K562 (cell line): ENCODE results near the gene COQ10B. TPM values are rescaled to one million over a fixed set of nuclear protein-coding genes. Genes with fewer than 3 reads are reported as not detected.

Experiments
- ATF1 ChIP-seq, 2 experiments: fragments of 450-650 bp in 1 of 2; IDR thresholded peaks; 2 replicates each; pipeline ENCODE4 v1.6.1; 2016; ENCODE audit warnings: missing compliant biosample characterization in 1 of 2, missing genetic modification characterization in 1 of 2
- CBFA2T3 ChIP-seq: fragments of 450-650 bp; IDR thresholded peaks from 2 replicates; pipeline ENCODE4 v1.6.1; 2017
- CREB1 ChIP-seq, 2 experiments: sonication (generic) in 1 of 2; formaldehyde crosslinking in 1 of 2; IDR thresholded peaks; 2 replicates each; pipeline versions ENCODE4 v1.6.1 to v1.8.0; 2012 to 2022; ENCODE audit warnings: inconsistent platforms in 1 of 2, mild to moderate bottlenecking in 1 of 2, missing genetic modification reagents in 1 of 2, moderate library complexity in 1 of 2
- GABPA ChIP-seq: fragments of 200-800 bp; sonication (Bioruptor generic); conservative IDR thresholded peaks from 2 replicates; pipeline ENCODE4 v1.6.1; 2016; ENCODE audit warnings: low read depth, missing genetic modification characterization, missing compliant biosample characterization
- HLTF ChIP-seq: fragments of 450-650 bp; IDR thresholded peaks from 2 replicates; pipeline ENCODE4 v1.6.1; 2016
- HMGN3 ChIP-seq: IDR thresholded peaks from 2 replicates; pipeline ENCODE4 v1.6.1; 2011; ENCODE audit warnings: borderline replicate concordance, low read depth, mild to moderate bottlenecking, mixed read lengths, low read length; ENCODE audit not compliant: insufficient read length; ENCODE audit errors: extremely low read depth
- HOMEZ ChIP-seq: fragments of 250-450 bp; sonication (Bioruptor Pico); IDR thresholded peaks from 2 replicates; pipeline ENCODE4 v1.4.0; 2020; ENCODE audit warnings: mild to moderate bottlenecking, moderate library complexity
- KDM2B ChIP-seq: fragments of 250-450 bp; sonication (Bioruptor Pico); IDR thresholded peaks from 2 replicates; pipeline ENCODE4 v1.8.0; 2021; ENCODE audit warnings: mild to moderate bottlenecking, moderate library complexity
- KLF16 ChIP-seq: IDR thresholded peaks from 2 replicates; pipeline ENCODE4 v1.6.1; 2016; ENCODE audit warnings: antibody characterized with exemption
- MLX ChIP-seq, 2 experiments: fragments of 450-650 bp in 1 of 2; sonication (generic) in 1 of 2; formaldehyde crosslinking; conservative IDR thresholded peaks; 2 replicates each; pipeline versions ENCODE4 v1.4.0 to v1.8.1; 2020 to 2022; ENCODE audit warnings: mild to moderate bottlenecking in 1 of 2, missing genetic modification reagents in 1 of 2
- MTA2 ChIP-seq: fragments of 450-650 bp; IDR thresholded peaks from 2 replicates; pipeline ENCODE4 v1.6.1; 2016; ENCODE audit warnings: low read depth
- NR1H2 ChIP-seq: sonication (generic); formaldehyde crosslinking; IDR thresholded peaks from 2 replicates; pipeline ENCODE4 v1.4.0; 2020; ENCODE audit warnings: mild to moderate bottlenecking, missing genetic modification reagents
- PCBP1 ChIP-seq: fragments of 200-400 bp; formaldehyde crosslinking; IDR thresholded peaks from 2 replicates; pipeline ENCODE4 v1.6.1; 2018; ENCODE audit warnings: mild to moderate bottlenecking, low read depth, low read length; ENCODE audit not compliant: poor library complexity, severe bottlenecking
- POLR3G ChIP-seq: IDR thresholded peaks from 2 replicates; pipeline ENCODE4 v1.6.1; 2011; ENCODE audit not compliant: insufficient read length, insufficient replicate concordance; ENCODE audit errors: extremely low read depth
- RBM17 ChIP-seq: fragments of 200-400 bp; formaldehyde crosslinking; IDR thresholded peaks from 2 replicates; pipeline ENCODE4 v1.6.1; 2017; ENCODE audit warnings: low read depth, mild to moderate bottlenecking, low read length, borderline replicate concordance
- SRF ChIP-seq, 2 experiments: fragments of 250-450, 450-650 bp in 1 of 2; sonication (Bioruptor Pico) in 1 of 2; sonication (generic) in 1 of 2; formaldehyde crosslinking; IDR thresholded peaks; 2 replicates each; pipeline versions ENCODE4 v1.5.0 to v1.5.1; 2020 to 2022; ENCODE audit warnings: mild to moderate bottlenecking in 1 of 2, missing genetic modification reagents in 1 of 2
- TCFL5 ChIP-seq: fragments of 250-450 bp; sonication (Bioruptor Pico); conservative IDR thresholded peaks from 2 replicates; pipeline ENCODE4 v1.6.1; 2021; ENCODE audit warnings: mild to moderate bottlenecking, moderate library complexity, matching md5 sums
- TGIF2 ChIP-seq: sonication (generic); formaldehyde crosslinking; IDR thresholded peaks from 2 replicates; pipeline ENCODE4 v1.8.1; 2022; ENCODE audit warnings: mild to moderate bottlenecking, missing genetic modification reagents, moderate library complexity
- U2AF1 ChIP-seq: fragments of 200-400 bp; formaldehyde crosslinking; optimal IDR thresholded peaks from 2 replicates; pipeline ENCODE3; 2017; ENCODE audit warnings: mild to moderate bottlenecking, low read depth, low read length, moderate library complexity
- ZBTB9 ChIP-seq: fragments of 450-650 bp; formaldehyde crosslinking; IDR thresholded peaks from 2 replicates; pipeline ENCODE4 v1.4.0; 2020; ENCODE audit warnings: mild to moderate bottlenecking, moderate library complexity
- ZFP1 ChIP-seq: fragments of 450-650 bp; formaldehyde crosslinking; IDR thresholded peaks from 2 replicates; pipeline ENCODE4 v1.4.0; 2020; ENCODE audit warnings: mild to moderate bottlenecking, mixed read lengths
- ZNF197 ChIP-seq: fragments of 200-800 bp; sonication (Bioruptor generic); IDR thresholded peaks from 2 replicates; pipeline ENCODE4 v1.6.1; 2016; ENCODE audit warnings: low read depth, missing genetic modification characterization, missing compliant biosample characterization
- ZNF24 ChIP-seq: fragments of 450-650 bp; IDR thresholded peaks from 2 replicates; pipeline ENCODE4 v1.6.1; 2016
- ZNF583 ChIP-seq: fragments of 250-450 bp; sonication (Bioruptor Pico); IDR thresholded peaks from 2 replicates; pipeline ENCODE4 v1.4.0; 2020
- ZNF707 ChIP-seq: fragments of 250-450 bp; sonication (Bioruptor Pico); conservative IDR thresholded peaks from 2 replicates; pipeline ENCODE4 v1.8.0; 2022; ENCODE audit warnings: inconsistent platforms, mild to moderate bottlenecking, moderate library complexity
- ZNF79 ChIP-seq: fragments of 250-450 bp; sonication (Bioruptor Pico); IDR thresholded peaks from 2 replicates; pipeline ENCODE4 v1.4.0; 2020; ENCODE audit warnings: low read depth, mild to moderate bottlenecking, moderate library complexity
- polyA plus RNA-seq, 8 experiments: library from polyadenylated mRNA; depleted of rRNA in 4 of 8; stranded (reverse) in 5 of 8; unstranded in 3 of 8; fragments of >200 nt; fragmentation: Nextera tagmentation in 2 of 8; fragmentation: Illumina TruSeq in 1 of 8; extraction: Ambion mirVana in 2 of 8; extraction: Trizol in 1 of 8; gene quantifications; 2 replicates each; pipeline versions ENCODE4 v1.2.1 to v1.2.3, GENCODE V29; 2011 to 2014; ENCODE audit warnings: inconsistent platforms in 1 of 8, missing spikeins in 1 of 8
- total RNA-seq, 7 experiments: library from RNA; depleted of rRNA in 6 of 7; stranded (reverse); fragments of >200 nt in 6 of 7; fragmentation: Illumina TruSeq in 2 of 7; extraction: Trizol in 2 of 7; gene quantifications; 2 replicates each; pipeline versions ENCODE4 v1.2.1 to v1.2.3, GENCODE V29; 2011 to 2021; ENCODE audit warnings: low replicate concordance in 1 of 7

Gene COQ10B
- total and polyA plus RNA-seq, 9 of the 15 experiments (the other 6 are each of a cell fraction or from before 2014, with no cell fraction given) = 3.1 to 13.1 (median 7.7) TPM

- TF ChIP-seq ZBTB9 (CRISPR knock-in tag) (no peak), ZNF79 (CRISPR knock-in tag) (no peak), ZFP1 (CRISPR knock-in tag) (no peak), NR1H2 (CRISPR knock-in tag) (no peak), TCFL5 (CRISPR knock-in tag) (no peak), RBM17 (no peak), PCBP1 (no peak), HLTF (no peak), ZNF197 (CRISPR knock-in tag) (no peak), TGIF2 (CRISPR knock-in tag) (no peak), POLR3G (no peak), KDM2B (CRISPR knock-in tag) (no peak), HOMEZ (CRISPR knock-in tag) (no peak), KLF16 (no peak), U2AF1 (no peak), CREB1 (IDR thresholded peaks at IDR 0.05) (peak; percentile 89), CREB1 (CRISPR knock-in tag; IDR thresholded peaks at IDR 0.05) (peak; percentile 79; the same call in 1 of the 2 replicates), CBFA2T3 (no peak), ZNF583 (CRISPR knock-in tag) (no peak), GABPA (tag) (peak; percentile 83), ZNF24 (peak; percentile 91), HMGN3 (peak; percentile 34), ZNF707 (no peak), MTA2 (no peak), MLX (CRISPR knock-in tag; conservative IDR thresholded peaks at IDR 0.05) (0 out of 4 replicates have a peak, but pooled peaks of 1 of the 2 experiments have one; percentile 30), SRF (CRISPR knock-in tag; IDR thresholded peaks at IDR 0.05) (no peak), ATF1 (CRISPR knock-in tag; IDR thresholded peaks at IDR 0.05) (no peak), ATF1 (tag; IDR thresholded peaks at IDR 0.05) (peak; percentile 95)
Observed at GRCh38 chr2:197453123-197453913, at the start of gene COQ10B (continued).
